Measurements from ENCODE around the gene MYEF2. TPM values are rescaled to one million over a fixed set of nuclear protein-coding genes. Genes with fewer than 3 reads are reported as not detected.

The MYEF2 gene
- polyA plus RNA-seq (2012; ENCODE audit: insufficient read length, low read depth) = 20.6 TPM

GRCh38 chr15:48177766-48178647, at the start of gene MYEF2:
TSS of gene MYEF2 (minus strand) at chr15:48178295. CDS start at chr15:48178237, 58 bp downstream.
- TF ChIP-seq SIN3A (IDR thresholded peaks at IDR 0.05; ENCODE audit: borderline replicate concordance, insufficient read depth, low read length) = no peak
- TF ChIP-seq FOXP2 (optimal IDR thresholded peaks at IDR 0.05; ENCODE audit: borderline replicate concordance, extremely low read depth, extremely low read length, insufficient read depth) = peak; percentile 33
- TF ChIP-seq REST (IDR thresholded peaks at IDR 0.05; ENCODE audit: insufficient read depth in 1 of 2, low read depth in 2 of 2, low read length in 2 of 2) = no peak
- no peak for TF ChIP-seq TAF1 (IDR thresholded peaks at IDR 0.05; ENCODE audit: borderline replicate concordance, insufficient read depth, low read length)
- TF ChIP-seq POLR2AphosphoS5 (IDR thresholded peaks at IDR 0.05; ENCODE audit: low read depth, low read length) = peak; percentile 35; the same call in 1 of the 2 replicates

- no peak for TF ChIP-seq TAF1 (IDR thresholded peaks at IDR 0.05; ENCODE audit: borderline replicate concordance, insufficient read depth, low read length)
- no peak for TF ChIP-seq REST (IDR thresholded peaks at IDR 0.05; ENCODE audit: insufficient read depth in 1 of 2, low read depth in 2 of 2, low read length in 2 of 2)
- no peak for TF ChIP-seq POLR2AphosphoS5 (IDR thresholded peaks at IDR 0.05; ENCODE audit: low read depth, low read length)
- no peak for TF ChIP-seq FOXP2 (optimal IDR thresholded peaks at IDR 0.05; ENCODE audit: borderline replicate concordance, extremely low read depth, extremely low read length, insufficient read depth)
- no peak for TF ChIP-seq SIN3A (IDR thresholded peaks at IDR 0.05; ENCODE audit: borderline replicate concordance, insufficient read depth, low read length)
Measured at GRCh38 chr15:48225771-48226170, 47.7 kb upstream of the MYEF2 start.

- TF ChIP-seq POLR2AphosphoS5 (IDR thresholded peaks at IDR 0.05; ENCODE audit: low read depth, low read length) (no peak), REST (IDR thresholded peaks at IDR 0.05; ENCODE audit: insufficient read depth in 1 of 2, low read depth in 2 of 2, low read length in 2 of 2) (no peak), TAF1 (IDR thresholded peaks at IDR 0.05; ENCODE audit: borderline replicate concordance, insufficient read depth, low read length) (no peak), FOXP2 (optimal IDR thresholded peaks at IDR 0.05; ENCODE audit: borderline replicate concordance, extremely low read depth, extremely low read length, insufficient read depth) (no peak), SIN3A (IDR thresholded peaks at IDR 0.05; ENCODE audit: borderline replicate concordance, insufficient read depth, low read length) (no peak)
Measured at GRCh38 chr15:48222627-48223026, 44.5 kb upstream of the MYEF2 start.

- no peak for TF ChIP-seq POLR2AphosphoS5 (IDR thresholded peaks at IDR 0.05; ENCODE audit: low read depth, low read length)
- no peak for TF ChIP-seq FOXP2 (optimal IDR thresholded peaks at IDR 0.05; ENCODE audit: borderline replicate concordance, extremely low read depth, extremely low read length, insufficient read depth)
- no peak for TF ChIP-seq TAF1 (IDR thresholded peaks at IDR 0.05; ENCODE audit: borderline replicate concordance, insufficient read depth, low read length)
- TF ChIP-seq REST (IDR thresholded peaks at IDR 0.05; ENCODE audit: insufficient read depth in 1 of 2, low read depth in 2 of 2, low read length in 2 of 2) = no peak
- TF ChIP-seq SIN3A (IDR thresholded peaks at IDR 0.05; ENCODE audit: borderline replicate concordance, insufficient read depth, low read length) = no peak
Measured at GRCh38 chr15:48221885-48222284, 43.8 kb upstream of the MYEF2 start.

All from PFSK-1 (cell line).